Lower leg skin (tissue), 4 donors: ENCODE results near the gene ARL8B. TPM values are rescaled to one million over a fixed set of nuclear protein-coding genes. Genes with fewer than 3 reads are reported as not detected.

ENCODE experiments used
- DNase-seq, 2 donors: peaks; one replicate each; pipeline ENCODE4 v3.0.0-alpha.2; 2019; ENCODE audit warnings: low spot score in 2 of 2
- H3K4me3 ChIP-seq: fragments of 200-600 bp; sonication (generic); 2 replicates; pipeline ENCODE4 v1.5.1; 2017; ENCODE audit warnings: mild to moderate bottlenecking, low read depth; ENCODE audit not compliant: poor library complexity, severe bottlenecking
- CTCF ChIP-seq, 3 donors: fragments of 450-650 bp; IDR thresholded peaks; one replicate each; pipeline ENCODE4 v1.5.1; 2016; ENCODE audit warnings: antibody characterized with exemption in 3 of 3, mild to moderate bottlenecking in 3 of 3, moderate library complexity in 2 of 3
- POLR2A ChIP-seq, 2 donors: fragments of 450-650 bp; IDR thresholded peaks; one replicate each; pipeline ENCODE4 v1.6.1; 2016 to 2017; ENCODE audit warnings: antibody characterized with exemption in 2 of 2, mild to moderate bottlenecking in 1 of 2, moderate library complexity in 1 of 2
- WGBS, 2 donors: methylation state at CpG; one replicate each; pipeline ENCODE4 v1.1.5; 2018; 5-methylcytosine and 5-hydroxymethylcytosine counted together
- intact Hi-C: fragments of 100-400 bp; cut with DNase I; formaldehyde crosslinking; loops from one replicate; pipeline ENCODE4 v1.15.0; 2023; ENCODE audit warnings: low total_unique reads
- total RNA-seq, 4 donors: library from RNA; depleted of rRNA; stranded (reverse); fragments of >200 nt; gene quantifications; one replicate each; pipeline ENCODE4 v1.1.0, GENCODE V29; 2016

The ARL8B gene
- total RNA-seq, 4 donors from 2014 or later: 62.1 to 90.5 (median 81.5) TPM

- H3K4me3 ChIP-seq: no peak overlapping the region
- intact Hi-C loops: no loop called here
- DNase-seq: no peak
- TF ChIP-seq CTCF (IDR thresholded peaks at IDR 0.05) (no peak), POLR2A (IDR thresholded peaks at IDR 0.05) (no peak)
- WGBS, 2 donors: 82 to 84% methylated on average over 3 of the region's 3 CpGs
Measured at GRCh38 chr3:5192571-5193365, 70.7 kb downstream of the ARL8B start.

GRCh38 chr3:5194341-5194740, 72.2 kb downstream of the ARL8B start:
- intact Hi-C loops: no loop called here
- no peak for DNase-seq
- H3K4me3 ChIP-seq: no peak overlapping the region
- TF ChIP-seq POLR2A (IDR thresholded peaks at IDR 0.05) (no peak), CTCF (IDR thresholded peaks at IDR 0.05) (no peak)
- 44 to 57% methylated on average over 2 of the region's 2 CpGs for WGBS, 2 donors

GRCh38 chr3:5194801-5195509, 72.9 kb downstream of the ARL8B start:
- intact Hi-C loops: no loop called here
- H3K4me3 ChIP-seq: no peak overlapping the region
- no peak for TF ChIP-seq CTCF (IDR thresholded peaks at IDR 0.05)
- TF ChIP-seq POLR2A (IDR thresholded peaks at IDR 0.05): no peak
- peak in 1 of 2 donors; percentile 74 for DNase-seq
- 44 to 53% methylated on average over 2 of the region's 2 CpGs for WGBS, 2 donors

- H3K4me3 ChIP-seq: no peak overlapping the region
- WGBS, 2 donors: 51 to 56% methylated on average over 2 of the region's 2 CpGs
- no peak for TF ChIP-seq CTCF (IDR thresholded peaks at IDR 0.05)
- TF ChIP-seq POLR2A (IDR thresholded peaks at IDR 0.05): no peak
- DNase-seq: no peak
- intact Hi-C loops: no loop called here
Measured at GRCh38 chr3:5195605-5196004, 73.5 kb downstream of the ARL8B start.

- no peak overlapping the region for H3K4me3 ChIP-seq
- DNase-seq: no peak
- WGBS, 2 donors: 61% methylated on average over 4 of the region's 4 CpGs
- intact Hi-C loops: no loop called here
- TF ChIP-seq POLR2A (IDR thresholded peaks at IDR 0.05) (no peak), CTCF (IDR thresholded peaks at IDR 0.05) (no peak)
Measured at GRCh38 chr3:5197022-5197421, 74.9 kb downstream of the ARL8B start.
